NT2/D1 (cell line): ENCODE measurements around the gene CHMP3.
"Not testable (repeated sequence)": the region's sequence is repeated elsewhere in the genome, so short reads cannot be mapped to it uniquely, and the experiment has no call there.

Source experiments
- DNase-seq: peaks from one replicate; pipeline ENCODE4 v3.0.0-alpha.2; 2011; ENCODE audit warnings: low read depth, low spot score
- H3K27me3 ChIP-seq: 2 replicates; pipeline ENCODE4 v1.6.0; 2011; ENCODE audit warnings: mild to moderate bottlenecking; ENCODE audit not compliant: insufficient read length, insufficient read depth
- H3K36me3 ChIP-seq: 2 replicates; pipeline ENCODE4 v1.6.1; 2011; ENCODE audit warnings: mild to moderate bottlenecking, low read length, mixed read lengths; ENCODE audit not compliant: insufficient read depth, insufficient read length
- H3K4me1 ChIP-seq: 2 replicates; pipeline ENCODE4 v1.5.1; 2011; ENCODE audit not compliant: insufficient read depth, insufficient read length
- H3K4me3 ChIP-seq: 2 replicates; pipeline ENCODE4 v1.5.1; 2011; ENCODE audit warnings: low read depth; ENCODE audit not compliant: insufficient read length
- H3K9ac ChIP-seq: 2 replicates; pipeline ENCODE4 v1.6.0; 2011; ENCODE audit warnings: low read depth; ENCODE audit not compliant: insufficient read length
- H3K9me3 ChIP-seq: 2 replicates; pipeline ENCODE4 v1.5.1; 2011; ENCODE audit warnings: mild to moderate bottlenecking, low read length; ENCODE audit not compliant: insufficient read depth
- SUZ12 ChIP-seq: IDR thresholded peaks from 2 replicates; pipeline ENCODE4 v1.6.1; 2011; ENCODE audit not compliant: insufficient read length, insufficient read depth; ENCODE audit errors: extremely low read depth
- YY1 ChIP-seq: IDR thresholded peaks from 2 replicates; pipeline ENCODE4 v1.6.1; 2011; ENCODE audit not compliant: insufficient read length, insufficient read depth
- ZNF274 ChIP-seq: IDR thresholded peaks from 2 replicates; pipeline ENCODE4 v1.6.1; 2011; ENCODE audit warnings: mild to moderate bottlenecking, low read depth, low read length

The CHMP3 gene

GRCh38 chr2:86592547-86593230, 29.4 kb upstream of the CHMP3 start:
- Histone ChIP-seq H3K9ac (no peak overlapping the region), H3K27me3 (no peaks in the 10 kb centered on the region), H3K36me3 (no peaks in the 10 kb centered on the region), H3K4me1 (no peaks in the 10 kb centered on the region), H3K9me3 (no peaks in the 10 kb centered on the region), H3K4me3 (no peak overlapping the region)
- no peak for TF ChIP-seq YY1
- no peak for TF ChIP-seq ZNF274
- DNase-seq: no peak

- H3K9me3 ChIP-seq, H3K4me3 ChIP-seq, H3K27me3 ChIP-seq, H3K9ac ChIP-seq, H3K36me3 ChIP-seq, DNase-seq, H3K4me1 ChIP-seq: not testable (repeated sequence)
Observed at GRCh38 chr2:86589701-86590100, 26.5 kb upstream of the CHMP3 start.

- Histone ChIP-seq H3K4me3 (no peak overlapping the region), H3K9ac (no peak overlapping the region), H3K9me3 (no peaks in the 10 kb centered on the region), H3K27me3 (no peaks in the 10 kb centered on the region), H3K4me1 (no peaks in the 10 kb centered on the region), H3K36me3 (no peaks in the 10 kb centered on the region)
- DNase-seq: no peak
- TF ChIP-seq YY1 (no peak), SUZ12 (no peak), ZNF274 (no peak)
Observed at GRCh38 chr2:86584151-86584913, 21.1 kb upstream of the CHMP3 start.

- no peak overlapping the region for H3K9ac ChIP-seq
- no peaks in the 10 kb centered on the region for H3K27me3 ChIP-seq
- no peaks in the 10 kb centered on the region for H3K36me3 ChIP-seq
- DNase-seq: no peak
- H3K4me1 ChIP-seq: no peaks in the 10 kb centered on the region
- no peak overlapping the region for H3K4me3 ChIP-seq
- no peaks in the 10 kb centered on the region for H3K9me3 ChIP-seq
- no peak for TF ChIP-seq ZNF274
- TF ChIP-seq SUZ12: no peak
- TF ChIP-seq YY1: no peak
Observed at GRCh38 chr2:86580560-86580959, 17.3 kb upstream of the CHMP3 start.

GRCh38 chr2:86577817-86578456, 14.7 kb upstream of the CHMP3 start:
- Histone ChIP-seq H3K9ac (no peak overlapping the region), H3K4me3 (no peak overlapping the region), H3K36me3 (no peaks in the 10 kb centered on the region), H3K27me3 (no peaks in the 10 kb centered on the region), H3K4me1 (no peaks in the 10 kb centered on the region), H3K9me3 (no peaks in the 10 kb centered on the region)
- TF ChIP-seq SUZ12 (no peak), YY1 (no peak), ZNF274 (no peak)
- no peak for DNase-seq

- no peaks in the 10 kb centered on the region for H3K9me3 ChIP-seq
- H3K9ac ChIP-seq: no peak overlapping the region
- no peak for DNase-seq
- no peaks in the 10 kb centered on the region for H3K4me1 ChIP-seq
- no peak overlapping the region for H3K4me3 ChIP-seq
- TF ChIP-seq YY1: no peak
- TF ChIP-seq ZNF274: no peak
- TF ChIP-seq SUZ12: no peak
- H3K36me3 ChIP-seq: no peaks in the 10 kb centered on the region
- H3K27me3 ChIP-seq: no peaks in the 10 kb centered on the region
Observed at GRCh38 chr2:86570059-86570458, 6.8 kb upstream of the CHMP3 start.

GRCh38 chr2:86566821-86567190, 3.6 kb upstream of the CHMP3 start:
- Histone ChIP-seq H3K36me3 (no peaks in the 10 kb centered on the region), H3K27me3 (no peaks in the 10 kb centered on the region), H3K4me1 (peaks cover 4% of the 10 kb centered on the region), H3K9me3 (peaks cover 9% of the 10 kb centered on the region; the same call in 1 of the 2 replicates), H3K9ac (no peak overlapping the region), H3K4me3 (no peak overlapping the region)
- no peak for DNase-seq
- TF ChIP-seq SUZ12: no peak
- no peak for TF ChIP-seq YY1
- TF ChIP-seq ZNF274: no peak
